Measurements from ENCODE around the gene MARCHF10.

The MARCHF10 gene

DNA sequence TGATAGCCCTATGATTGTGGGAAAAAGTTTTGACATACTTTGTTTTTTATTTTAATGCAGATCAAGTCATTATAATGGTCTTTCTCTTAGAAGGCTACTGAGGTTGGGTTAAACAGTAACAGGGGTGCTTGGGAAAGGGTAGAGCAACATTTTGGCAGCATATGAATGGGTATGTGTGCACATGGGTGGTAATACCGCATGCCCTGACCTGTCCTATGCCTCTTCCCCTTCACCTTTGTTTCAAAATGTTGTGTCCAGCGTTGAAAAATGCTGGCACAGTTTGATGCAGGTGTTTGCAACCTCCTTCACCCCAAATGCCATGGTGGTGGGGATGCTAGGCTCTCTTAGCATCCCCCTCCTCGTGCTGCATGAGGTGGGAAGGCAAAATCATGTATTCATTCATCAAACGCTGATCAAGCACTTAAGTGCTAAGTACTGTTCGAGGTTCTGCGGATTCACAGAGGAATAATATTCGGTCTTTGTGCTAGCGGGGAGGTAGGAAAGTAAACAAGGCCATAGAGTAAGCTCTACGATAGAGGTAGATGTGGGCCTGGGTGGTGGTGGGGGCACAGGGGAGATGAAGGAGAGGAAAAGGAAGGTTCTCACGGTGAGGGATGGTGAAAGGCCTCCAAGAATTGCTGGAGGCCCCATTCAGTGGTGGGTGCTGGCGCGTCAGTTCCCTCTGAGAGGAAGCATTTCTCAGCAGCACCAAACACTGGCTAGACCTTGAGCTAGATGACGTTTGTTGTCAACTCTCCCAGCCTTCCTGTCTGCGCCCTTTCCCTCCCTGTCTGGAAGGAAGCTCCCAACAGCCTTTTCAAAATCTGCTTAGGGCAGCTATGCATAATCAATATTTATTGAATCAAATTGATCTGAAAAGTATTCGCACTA is 13.3 kb upstream of the MARCHF10 start:
- DNase-seq, result peak; percentile 35

- peak; percentile 99 for DNase-seq
Observed at GRCh38 chr17:62819511-62820221, 11.6 kb upstream of the MARCHF10 start.

DNA sequence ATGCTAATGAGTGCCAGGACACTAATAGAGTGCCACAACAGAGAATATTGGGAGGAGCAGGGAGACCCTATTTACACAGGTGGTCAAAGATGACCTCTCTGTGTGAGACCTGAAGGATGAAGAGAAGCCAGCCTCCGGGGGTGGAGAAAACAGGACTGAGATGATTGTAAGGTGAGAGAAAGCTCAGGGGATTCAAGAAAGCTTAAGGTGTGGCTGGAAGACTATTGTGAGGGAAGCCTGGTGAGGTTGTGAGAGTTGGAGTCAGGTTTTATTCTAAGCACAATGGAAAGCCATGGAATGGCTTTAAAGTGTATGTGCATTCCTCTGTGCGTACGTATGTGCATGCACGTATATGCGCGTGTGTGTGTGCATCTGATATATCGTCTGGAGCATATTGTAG is 10.4 kb upstream of the MARCHF10 start:
- no peak for DNase-seq

- DNase-seq, result no peak
Observed at GRCh38 chr17:62816282-62816839, 8.2 kb upstream of the MARCHF10 start.

DNA sequence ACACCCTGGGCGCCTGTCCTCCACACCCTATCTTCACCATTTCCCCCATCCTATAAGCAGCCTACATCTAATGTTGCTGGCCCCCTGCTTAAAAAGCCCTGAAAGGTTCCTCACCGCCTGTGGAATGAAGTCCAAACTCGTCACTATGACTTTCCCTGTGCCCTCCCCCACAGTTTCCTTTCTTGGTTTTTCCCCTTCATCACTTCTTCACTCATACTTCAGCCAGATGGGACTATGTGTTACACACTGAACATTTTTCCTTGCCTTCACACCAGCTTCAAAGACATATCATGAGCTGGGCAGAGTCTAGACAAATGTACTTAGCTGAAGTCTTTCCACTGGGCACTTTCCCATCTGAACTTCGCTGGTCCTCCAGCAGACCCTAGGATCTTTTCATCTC is 1.5 kb upstream of the MARCHF10 start:
- DNase-seq, result peak; percentile 81

GRCh38 chr17:62808576-62808970 is 459 bp upstream of the MARCHF10 start:
- DNase-seq, result no peak

GRCh38 chr17:62805234-62805633 is 2.9 kb downstream of the MARCHF10 start:
- DNase-seq, result peak; percentile 66

GRCh38 chr17:62804822-62805221 is 3.3 kb downstream of the MARCHF10 start:
- peak; percentile 82 for DNase-seq

DNA sequence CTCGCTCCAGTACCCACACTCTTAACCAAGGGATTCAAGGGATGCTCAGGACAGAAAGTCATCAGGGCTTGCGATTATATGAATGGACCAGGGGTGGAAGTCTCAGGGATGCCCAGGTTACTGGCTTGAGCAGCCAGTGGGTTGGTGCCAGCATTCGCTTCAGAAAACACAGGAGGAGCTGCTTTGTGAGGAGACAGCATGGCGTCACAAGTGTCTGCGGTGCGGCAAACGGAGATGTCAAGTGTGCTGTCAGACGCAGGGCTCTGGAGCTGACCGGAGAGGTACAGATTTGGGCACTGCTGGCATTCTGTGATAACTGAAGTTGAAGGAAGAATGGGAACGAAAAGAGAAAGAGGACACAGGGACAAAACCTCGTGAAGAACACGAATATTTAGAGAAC is 4.1 kb downstream of the MARCHF10 start:
- DNase-seq, result no peak

- DNase-seq, result no peak
Observed at GRCh38 chr17:62802561-62803205, 5.4 kb downstream of the MARCHF10 start.

DNA sequence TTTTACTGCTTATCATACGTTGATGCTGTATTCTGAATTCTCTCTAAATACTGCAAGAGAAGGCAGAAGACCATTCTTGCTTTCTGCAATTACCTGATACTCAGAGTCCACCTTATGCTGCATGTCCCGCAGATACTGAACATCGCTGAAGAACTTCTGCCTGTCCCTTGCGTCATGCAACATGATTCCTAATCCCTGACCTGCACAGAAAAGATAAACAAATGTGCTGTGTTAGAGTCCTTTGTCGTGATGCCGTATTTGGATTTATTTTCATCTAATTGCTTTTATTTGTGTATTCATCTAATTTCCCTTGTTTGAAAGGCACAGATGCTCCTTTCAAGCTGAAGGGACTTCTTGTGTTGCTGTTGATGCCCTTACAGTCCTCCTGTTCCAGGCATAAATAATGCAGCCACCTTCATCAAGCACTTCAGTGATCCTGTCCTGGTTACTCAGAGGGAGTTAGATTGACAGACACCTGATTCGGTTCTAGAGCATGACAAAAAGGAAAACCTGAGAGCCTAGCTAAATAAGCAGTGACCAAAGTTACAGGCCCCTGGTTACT is 6.5 kb downstream of the MARCHF10 start:
- no peak for DNase-seq

GRCh38 chr17:62800585-62800984 is 7.5 kb downstream of the MARCHF10 start:
- peak; percentile 61 for DNase-seq

DNA sequence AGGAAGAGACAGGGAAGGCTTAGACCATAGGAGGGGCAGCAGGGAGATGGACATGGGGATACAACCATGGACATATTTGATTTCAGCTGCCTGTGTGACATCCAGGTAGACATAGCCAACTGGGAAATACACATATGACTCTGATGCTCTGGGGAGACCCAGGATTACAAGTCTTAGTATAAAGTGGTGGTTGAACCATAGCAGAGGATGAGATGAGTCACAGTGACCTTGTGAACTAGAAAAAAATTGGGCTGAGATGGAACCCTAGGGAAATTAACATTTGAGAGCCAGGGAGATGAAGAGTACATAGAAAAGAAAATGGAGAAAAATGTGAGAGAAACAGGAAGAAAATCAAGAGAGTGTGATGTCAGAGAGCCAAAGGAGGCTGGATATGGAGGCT is 10.2 kb downstream of the MARCHF10 start:
- peak; percentile 50 for DNase-seq

GRCh38 chr17:62796291-62796690 is 11.8 kb downstream of the MARCHF10 start:
- DNase-seq, result no peak

DNA sequence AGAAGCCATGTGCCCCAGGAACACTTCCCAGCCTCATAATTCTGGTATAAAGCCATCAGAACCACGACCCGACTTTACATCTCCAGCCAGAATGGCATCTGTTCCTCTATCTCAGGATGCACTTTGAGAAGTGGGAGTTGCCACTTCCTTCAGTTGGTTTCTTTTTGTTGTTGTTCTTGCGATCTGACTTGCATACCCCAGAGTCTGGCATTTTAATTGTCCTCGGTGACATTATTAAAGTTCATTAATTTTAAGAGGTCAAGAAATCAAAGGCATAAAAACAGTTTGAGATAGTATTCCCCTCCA is 13.5 kb downstream of the MARCHF10 start:
- no peak for DNase-seq

DNA sequence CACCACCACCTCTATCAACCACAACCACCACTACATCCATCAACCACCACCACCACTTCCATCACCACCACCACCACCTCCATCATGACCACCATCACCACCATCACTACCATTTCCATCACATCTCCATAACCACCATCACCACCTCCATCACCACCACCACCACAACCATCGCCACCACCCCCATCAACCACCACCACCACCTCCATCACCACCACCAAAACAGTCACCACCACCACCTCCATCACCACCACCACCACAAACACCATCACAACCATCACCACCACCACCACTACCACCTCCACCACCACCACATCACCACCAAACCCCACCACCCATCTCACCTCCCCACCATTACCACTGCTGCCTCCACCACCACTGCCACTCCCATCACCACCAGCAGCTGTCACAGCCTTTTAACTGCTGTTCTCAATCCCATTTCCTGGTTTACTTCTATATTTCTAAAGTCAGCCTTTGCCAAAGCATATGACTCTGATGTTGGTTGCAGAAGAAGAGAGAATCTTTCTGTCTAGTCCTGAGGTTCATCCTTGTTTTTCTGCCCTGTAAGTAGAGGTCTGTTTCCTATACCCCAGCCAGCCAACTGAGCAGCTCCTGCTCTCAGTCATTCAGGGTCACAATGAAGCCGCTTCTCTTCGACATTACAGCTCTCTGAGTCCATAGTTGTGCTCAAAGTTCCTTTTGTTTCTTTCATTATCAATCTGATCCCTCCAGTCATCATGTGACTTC is 14.0 kb downstream of the MARCHF10 start:
- no peak for DNase-seq

DNA sequence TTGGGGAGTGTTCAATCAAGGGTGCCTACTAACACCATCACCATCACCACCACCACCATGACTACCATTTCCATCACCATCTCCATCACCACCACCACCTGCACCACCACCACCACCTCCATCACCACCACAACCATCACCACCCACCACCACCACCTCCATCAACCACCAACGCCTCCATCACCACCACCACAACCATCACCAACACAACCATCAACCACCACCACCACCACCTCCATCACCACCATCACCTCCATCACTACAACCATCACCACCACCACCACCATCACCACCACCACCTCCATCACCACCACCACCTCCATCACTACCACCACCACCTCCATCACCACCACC is 15.7 kb downstream of the MARCHF10 start:
- DNase-seq, result no peak

DNA sequence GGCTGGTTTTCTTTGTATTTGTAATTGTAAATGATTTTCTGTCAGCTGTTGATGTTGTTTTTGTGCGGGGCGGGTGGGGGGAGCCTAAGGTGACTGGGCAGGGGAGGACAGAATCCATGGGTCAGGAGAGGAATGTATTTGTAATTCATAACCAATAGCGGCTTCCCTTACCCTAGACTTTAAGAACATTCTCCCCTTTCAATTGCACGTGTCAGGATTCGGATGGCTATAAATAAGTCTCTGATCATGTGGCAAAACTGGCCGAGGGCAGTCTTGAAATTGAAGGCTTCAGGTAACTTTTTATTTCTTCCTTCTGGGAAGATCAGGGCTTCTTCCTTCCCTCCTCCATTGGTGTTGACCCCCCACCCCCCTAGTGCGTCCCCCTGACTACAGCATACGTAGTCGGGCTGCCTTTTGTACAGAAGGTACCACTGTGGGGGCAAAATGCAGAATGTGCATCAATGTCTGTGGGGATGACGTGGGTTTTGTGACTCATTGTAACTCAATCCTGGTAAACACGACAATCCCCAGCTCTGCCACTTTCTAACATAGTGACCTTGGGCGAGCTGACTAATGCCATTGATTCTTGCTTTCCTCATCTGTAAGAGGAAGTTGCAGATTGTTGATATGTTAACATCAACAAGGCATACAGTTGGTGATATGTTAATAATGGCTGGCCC is 16.2 kb downstream of the MARCHF10 start:
- DNase-seq, result peak; percentile 96

GRCh38 chr17:62791235-62791734 is 16.8 kb downstream of the MARCHF10 start:
- peak; percentile 95 for DNase-seq

GRCh38 chr17:62790564-62790986 is 17.5 kb downstream of the MARCHF10 start:
- peak; percentile 87 for DNase-seq

DNA sequence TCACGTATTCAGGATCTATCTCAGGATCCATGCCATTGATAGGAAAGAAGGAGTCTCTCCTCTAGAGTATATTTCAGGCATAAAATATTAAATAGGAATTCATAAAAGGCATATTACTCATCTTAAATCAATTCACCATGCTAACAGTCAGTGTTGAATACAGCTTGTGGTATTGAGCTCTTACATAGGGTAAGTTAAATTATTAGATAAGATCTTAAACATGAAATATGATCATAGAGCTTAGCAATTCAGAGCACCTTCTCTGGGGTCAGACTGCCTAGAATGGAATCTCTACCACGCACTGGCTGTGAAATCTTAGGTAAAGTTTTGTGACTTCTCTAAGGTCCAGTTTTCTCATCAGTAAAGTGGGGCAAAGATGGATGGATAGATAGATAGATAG is 20.7 kb downstream of the MARCHF10 start:
- DNase-seq, result peak; percentile 74

GRCh38 chr17:62786646-62787045 is 21.5 kb downstream of the MARCHF10 start:
- no peak for DNase-seq

Data from fibroblast of skin of right biceps (primary cell).